ENCODE results near the gene ARRDC4. TPM values are rescaled to one million over a fixed set of nuclear protein-coding genes. Genes with fewer than 3 reads are reported as not detected.

Gene ARRDC4
- total and polyA plus RNA-seq, 2 of the 8 experiments (the other 6 are each of a cell fraction or from before 2014, with no cell fraction given), result 3.5 to 3.8 TPM

DNA sequence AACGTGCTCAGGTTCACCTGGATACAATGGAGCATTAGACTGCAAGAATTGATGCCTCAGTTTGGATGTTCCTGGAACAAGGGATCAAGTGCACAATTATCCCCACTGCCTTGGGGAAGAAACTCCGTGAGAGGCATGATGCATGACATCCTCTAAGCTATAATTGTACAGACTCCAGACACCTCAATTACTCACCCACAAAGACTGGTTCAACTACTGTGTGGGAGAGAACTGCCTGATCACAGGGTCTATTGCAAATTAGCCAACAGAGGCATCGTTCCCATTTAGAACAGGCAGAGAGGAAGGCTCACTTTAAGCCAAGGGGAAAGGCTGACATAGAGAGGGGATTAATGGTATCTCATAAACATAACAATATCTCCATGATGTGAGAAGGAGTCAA, 43.5 kb downstream of the ARRDC4 start (continued):
- TF ChIP-seq, protein P1, sequence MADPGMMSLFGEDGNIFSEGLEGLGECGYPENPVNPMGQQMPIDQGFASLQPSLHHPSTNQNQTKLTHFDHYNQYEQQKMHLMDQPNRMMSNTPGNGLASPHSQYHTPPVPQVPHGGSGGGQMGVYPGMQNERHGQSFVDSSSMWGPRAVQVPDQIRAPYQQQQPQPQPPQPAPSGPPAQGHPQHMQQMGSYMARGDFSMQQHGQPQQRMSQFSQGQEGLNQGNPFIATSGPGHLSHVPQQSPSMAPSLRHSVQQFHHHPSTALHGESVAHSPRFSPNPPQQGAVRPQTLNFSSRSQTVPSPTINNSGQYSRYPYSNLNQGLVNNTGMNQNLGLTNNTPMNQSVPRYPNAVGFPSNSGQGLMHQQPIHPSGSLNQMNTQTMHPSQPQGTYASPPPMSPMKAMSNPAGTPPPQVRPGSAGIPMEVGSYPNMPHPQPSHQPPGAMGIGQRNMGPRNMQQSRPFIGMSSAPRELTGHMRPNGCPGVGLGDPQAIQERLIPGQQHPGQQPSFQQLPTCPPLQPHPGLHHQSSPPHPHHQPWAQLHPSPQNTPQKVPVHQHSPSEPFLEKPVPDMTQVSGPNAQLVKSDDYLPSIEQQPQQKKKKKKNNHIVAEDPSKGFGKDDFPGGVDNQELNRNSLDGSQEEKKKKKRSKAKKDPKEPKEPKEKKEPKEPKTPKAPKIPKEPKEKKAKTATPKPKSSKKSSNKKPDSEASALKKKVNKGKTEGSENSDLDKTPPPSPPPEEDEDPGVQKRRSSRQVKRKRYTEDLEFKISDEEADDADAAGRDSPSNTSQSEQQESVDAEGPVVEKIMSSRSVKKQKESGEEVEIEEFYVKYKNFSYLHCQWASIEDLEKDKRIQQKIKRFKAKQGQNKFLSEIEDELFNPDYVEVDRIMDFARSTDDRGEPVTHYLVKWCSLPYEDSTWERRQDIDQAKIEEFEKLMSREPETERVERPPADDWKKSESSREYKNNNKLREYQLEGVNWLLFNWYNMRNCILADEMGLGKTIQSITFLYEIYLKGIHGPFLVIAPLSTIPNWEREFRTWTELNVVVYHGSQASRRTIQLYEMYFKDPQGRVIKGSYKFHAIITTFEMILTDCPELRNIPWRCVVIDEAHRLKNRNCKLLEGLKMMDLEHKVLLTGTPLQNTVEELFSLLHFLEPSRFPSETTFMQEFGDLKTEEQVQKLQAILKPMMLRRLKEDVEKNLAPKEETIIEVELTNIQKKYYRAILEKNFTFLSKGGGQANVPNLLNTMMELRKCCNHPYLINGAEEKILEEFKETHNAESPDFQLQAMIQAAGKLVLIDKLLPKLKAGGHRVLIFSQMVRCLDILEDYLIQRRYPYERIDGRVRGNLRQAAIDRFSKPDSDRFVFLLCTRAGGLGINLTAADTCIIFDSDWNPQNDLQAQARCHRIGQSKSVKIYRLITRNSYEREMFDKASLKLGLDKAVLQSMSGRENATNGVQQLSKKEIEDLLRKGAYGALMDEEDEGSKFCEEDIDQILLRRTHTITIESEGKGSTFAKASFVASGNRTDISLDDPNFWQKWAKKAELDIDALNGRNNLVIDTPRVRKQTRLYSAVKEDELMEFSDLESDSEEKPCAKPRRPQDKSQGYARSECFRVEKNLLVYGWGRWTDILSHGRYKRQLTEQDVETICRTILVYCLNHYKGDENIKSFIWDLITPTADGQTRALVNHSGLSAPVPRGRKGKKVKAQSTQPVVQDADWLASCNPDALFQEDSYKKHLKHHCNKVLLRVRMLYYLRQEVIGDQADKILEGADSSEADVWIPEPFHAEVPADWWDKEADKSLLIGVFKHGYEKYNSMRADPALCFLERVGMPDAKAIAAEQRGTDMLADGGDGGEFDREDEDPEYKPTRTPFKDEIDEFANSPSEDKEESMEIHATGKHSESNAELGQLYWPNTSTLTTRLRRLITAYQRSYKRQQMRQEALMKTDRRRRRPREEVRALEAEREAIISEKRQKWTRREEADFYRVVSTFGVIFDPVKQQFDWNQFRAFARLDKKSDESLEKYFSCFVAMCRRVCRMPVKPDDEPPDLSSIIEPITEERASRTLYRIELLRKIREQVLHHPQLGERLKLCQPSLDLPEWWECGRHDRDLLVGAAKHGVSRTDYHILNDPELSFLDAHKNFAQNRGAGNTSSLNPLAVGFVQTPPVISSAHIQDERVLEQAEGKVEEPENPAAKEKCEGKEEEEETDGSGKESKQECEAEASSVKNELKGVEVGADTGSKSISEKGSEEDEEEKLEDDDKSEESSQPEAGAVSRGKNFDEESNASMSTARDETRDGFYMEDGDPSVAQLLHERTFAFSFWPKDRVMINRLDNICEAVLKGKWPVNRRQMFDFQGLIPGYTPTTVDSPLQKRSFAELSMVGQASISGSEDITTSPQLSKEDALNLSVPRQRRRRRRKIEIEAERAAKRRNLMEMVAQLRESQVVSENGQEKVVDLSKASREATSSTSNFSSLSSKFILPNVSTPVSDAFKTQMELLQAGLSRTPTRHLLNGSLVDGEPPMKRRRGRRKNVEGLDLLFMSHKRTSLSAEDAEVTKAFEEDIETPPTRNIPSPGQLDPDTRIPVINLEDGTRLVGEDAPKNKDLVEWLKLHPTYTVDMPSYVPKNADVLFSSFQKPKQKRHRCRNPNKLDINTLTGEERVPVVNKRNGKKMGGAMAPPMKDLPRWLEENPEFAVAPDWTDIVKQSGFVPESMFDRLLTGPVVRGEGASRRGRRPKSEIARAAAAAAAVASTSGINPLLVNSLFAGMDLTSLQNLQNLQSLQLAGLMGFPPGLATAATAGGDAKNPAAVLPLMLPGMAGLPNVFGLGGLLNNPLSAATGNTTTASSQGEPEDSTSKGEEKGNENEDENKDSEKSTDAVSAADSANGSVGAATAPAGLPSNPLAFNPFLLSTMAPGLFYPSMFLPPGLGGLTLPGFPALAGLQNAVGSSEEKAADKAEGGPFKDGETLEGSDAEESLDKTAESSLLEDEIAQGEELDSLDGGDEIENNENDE (IDR thresholded peaks at IDR 0.05; ENCODE audit: insufficient replicate concordance, low read length), result no peak
- TF ChIP-seq KDM1A (IDR thresholded peaks at IDR 0.05; ENCODE audit: borderline replicate concordance, low read length) (no peak), JUND (IDR thresholded peaks at IDR 0.05; ENCODE audit: low read length) (no peak)

Measured in H1 (cell line).